T-cell (primary cell): ENCODE results near the gene TMEM38B. TPM values are rescaled to one million over a fixed set of nuclear protein-coding genes. Genes with fewer than 3 reads are reported as not detected.

Experiments used
- ATAC-seq, 4 experiments: fragments of 200-7000 bp in 3 of 4; fragments of 150-1000 bp in 1 of 4; cut with Tn5 transposase; replicated peaks in 1 of 4; 1 replicate in 3 of 4; 2 replicates in 1 of 4; pipeline ENCODE4 v1.10.0; 2021; ENCODE audit warnings: moderate library complexity in 3 of 4, mild to moderate bottlenecking in 2 of 4, moderate number of reproducible peaks in 1 of 4
- CTCF ChIA-PET, 2 donors: fragments of 300-600 bp; sonication (Branson Sonifier 250); formaldehyde crosslinking; loops; one replicate each; lab custom pipeline; 2022; ENCODE audit warnings: antibody characterized with exemption in 2 of 2; lab: Charles Lee
- POLR2A ChIA-PET, 2 donors: fragments of 300-600 bp; sonication (Branson Sonifier 250); formaldehyde crosslinking; loops; one replicate each; lab custom pipeline; 2022; ENCODE audit warnings: antibody characterized with exemption in 2 of 2; lab: Charles Lee
- DNase-seq, 35 experiments: peaks; one replicate each; pipeline versions ENCODE4 v3.0.0 to v3.0.0-alpha.2; 2013 to 2023
- H3K27ac ChIP-seq: one replicate; pipeline ENCODE4 v1.5.1; 2013; ENCODE audit warnings: low read length
- H3K27me3 ChIP-seq, 2 experiments: replicated peaks in 1 of 2; 1 replicate in 1 of 2; 2 replicates in 1 of 2; pipeline versions ENCODE4 v1.6.1 to v1.7.0; 2013; ENCODE audit warnings: low read length in 1 of 2, mixed read lengths in 1 of 2; ENCODE audit not compliant: control insufficient read depth in 2 of 2, insufficient read depth in 2 of 2; ENCODE audit errors: extremely low read depth in 1 of 2
- H3K36me3 ChIP-seq, 2 donors: 1 replicate in 1 of 2; 2 replicates in 1 of 2; pipeline versions ENCODE4 v1.6.1 to v1.7.0; 2013; ENCODE audit warnings: low read length in 1 of 2; ENCODE audit not compliant: control insufficient read depth in 2 of 2, insufficient read depth in 1 of 2; ENCODE audit errors: extremely low read depth in 1 of 2
- H3K4me1 ChIP-seq, 2 experiments: 1 replicate in 1 of 2; 2 replicates in 1 of 2; pipeline versions ENCODE4 v1.6.1 to v1.7.0; 2013; ENCODE audit warnings: low read length in 2 of 2, mixed read lengths in 1 of 2; ENCODE audit not compliant: insufficient read depth in 2 of 2, control insufficient read depth in 1 of 2; ENCODE audit errors: extremely low read depth in 1 of 2
- H3K4me3 ChIP-seq, 2 donors: 1 replicate in 1 of 2; 2 replicates in 1 of 2; pipeline versions ENCODE4 v1.5.1 to v1.7.0; 2013; ENCODE audit warnings: mild to moderate bottlenecking in 2 of 2, low read length in 1 of 2, moderate library complexity in 1 of 2; ENCODE audit not compliant: control insufficient read depth in 1 of 2; ENCODE audit errors: extremely low read depth in 1 of 2
- H3K9me3 ChIP-seq: 2 replicates; pipeline ENCODE4 v1.7.0; 2013
- H3K27ac Mint-ChIP-seq, 2 donors: one replicate each; pipeline ENCODE4 v1.8.0; 2020 to 2021; ENCODE audit warnings: mild to moderate bottlenecking in 2 of 2, mixed read lengths in 2 of 2
- H3K27me3 Mint-ChIP-seq, 2 donors: one replicate each; pipeline ENCODE4 v1.8.0; 2021 to 2022; ENCODE audit warnings: mixed read lengths in 2 of 2
- H3K36me3 Mint-ChIP-seq: one replicate; pipeline ENCODE4 v1.8.0; 2021; ENCODE audit warnings: mixed read lengths
- H3K4me1 Mint-ChIP-seq, 3 donors: one replicate each; pipeline ENCODE4 v1.8.0; 2020 to 2022; ENCODE audit warnings: mixed read lengths in 3 of 3, mild to moderate bottlenecking in 1 of 3
- H3K4me3 Mint-ChIP-seq, 3 donors: one replicate each; pipeline ENCODE4 v1.8.0; 2020 to 2022; ENCODE audit warnings: mild to moderate bottlenecking in 3 of 3, mixed read lengths in 3 of 3, moderate library complexity in 3 of 3
- H3K9me3 Mint-ChIP-seq, 3 donors: one replicate each; pipeline ENCODE4 v1.8.0; 2020 to 2022; ENCODE audit warnings: mixed read lengths in 3 of 3
- WGBS: methylation state at CpG from one replicate; pipeline ENCODE4 v1.1.5; 2013; ENCODE audit warnings: missing lambda C conversion rate; ENCODE audit not compliant: insufficient coverage; 5-methylcytosine and 5-hydroxymethylcytosine counted together
- total RNA-seq, 35 experiments: library from RNA in 6 of 35; stranded (reverse) in 6 of 35; fragments of 120-200 nt in 1 of 35; gene quantifications; one replicate each; pipeline versions ENCODE4 v1.2.1 to v1.2.4 and lab custom pipeline; 2013 to 2026

Gene TMEM38B
- total RNA-seq, 5 donors from 2014 or later (not counting 1 experiment from before 2014, with no cell fraction given) = 11.5 to 14.9 (median 13.8) TPM

DNA sequence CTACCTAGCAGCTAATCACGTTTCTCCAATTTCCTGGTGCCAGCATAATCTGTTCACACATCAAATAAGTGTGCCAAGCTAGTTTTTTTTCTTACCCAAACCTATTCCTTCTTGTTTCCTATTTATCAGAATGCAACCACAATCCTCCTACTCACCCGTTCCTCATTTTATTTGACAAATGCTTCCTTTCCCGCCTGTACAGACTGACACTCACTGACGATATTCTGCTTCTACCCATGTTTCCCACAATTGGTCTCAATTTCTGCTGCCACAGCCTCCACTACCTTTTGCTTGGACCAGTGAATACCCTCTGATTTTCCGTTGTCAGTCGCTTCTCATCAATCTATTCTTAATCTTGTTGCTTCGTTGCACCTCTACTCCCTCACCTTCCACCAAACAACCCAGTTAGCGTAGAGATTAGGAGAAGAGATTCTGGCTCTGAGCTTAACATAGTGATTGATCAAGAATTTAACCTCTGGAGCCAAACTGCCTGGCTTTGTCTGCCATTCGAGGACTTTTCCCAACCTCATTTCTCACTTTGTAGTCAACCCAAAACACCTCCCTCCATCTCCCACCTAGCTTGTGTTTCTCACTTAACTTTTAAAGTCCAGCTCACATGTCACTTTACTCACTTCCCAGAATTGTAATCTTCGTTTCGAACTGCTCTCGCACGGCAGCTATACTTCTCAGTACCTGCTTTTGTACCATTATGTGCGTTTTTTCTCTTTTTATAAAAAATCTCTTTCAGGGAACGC, 729 bp upstream of the TMEM38B start:
- Histone ChIP-seq H3K27me3 (peaks cover 0 to 12% of the 10 kb centered on the region in 2 experiments), H3K4me1 (peaks cover 9 to 11% of the 10 kb centered on the region in 2 experiments), H3K9me3 (no peaks in the 10 kb centered on the region), H3K27ac (no peak overlapping the region), H3K4me3 (peak overlapping the region; percentile 77 to 78), H3K36me3 (no peaks in the 10 kb centered on the region)
- ChIA-PET POLR2A (interaction anchor here (0.5 to 1.0 kb wide), 2 partner anchors 8 to 21 kb away, joined by 3 to 7 read pairs; no protein-coding TSS in a partner anchor), CTCF (interaction anchor here (0.5 to 2.0 kb wide), 6 partner anchors 14 to 947 kb away, joined by 3 to 8 read pairs (median 3); partner anchors contain the start of gene NIPSNAP3A (in 1 of the 2))
- H3K9me3 Mint-ChIP-seq = no peaks in the 10 kb centered on the region
- peak in 3 of 4 experiments; percentile 3 to 5 (median 5) for ATAC-seq
- peaks cover 21 to 23% of the 10 kb centered on the region in 2 donors for H3K27me3 Mint-ChIP-seq
- peak overlapping the region; percentile 72 to 91 (median 83) for H3K4me3 Mint-ChIP-seq
- H3K27ac Mint-ChIP-seq = no peak overlapping the region
- H3K36me3 Mint-ChIP-seq = no peaks in the 10 kb centered on the region
- peaks cover 25 to 40% (median 25%) of the 10 kb centered on the region in 3 donors for H3K4me1 Mint-ChIP-seq
- peak in 3 of 35 experiments; percentile 10 to 34 (median 10) for DNase-seq
- WGBS = 0% methylated on average over 5 of the region's 15 CpGs

DNA sequence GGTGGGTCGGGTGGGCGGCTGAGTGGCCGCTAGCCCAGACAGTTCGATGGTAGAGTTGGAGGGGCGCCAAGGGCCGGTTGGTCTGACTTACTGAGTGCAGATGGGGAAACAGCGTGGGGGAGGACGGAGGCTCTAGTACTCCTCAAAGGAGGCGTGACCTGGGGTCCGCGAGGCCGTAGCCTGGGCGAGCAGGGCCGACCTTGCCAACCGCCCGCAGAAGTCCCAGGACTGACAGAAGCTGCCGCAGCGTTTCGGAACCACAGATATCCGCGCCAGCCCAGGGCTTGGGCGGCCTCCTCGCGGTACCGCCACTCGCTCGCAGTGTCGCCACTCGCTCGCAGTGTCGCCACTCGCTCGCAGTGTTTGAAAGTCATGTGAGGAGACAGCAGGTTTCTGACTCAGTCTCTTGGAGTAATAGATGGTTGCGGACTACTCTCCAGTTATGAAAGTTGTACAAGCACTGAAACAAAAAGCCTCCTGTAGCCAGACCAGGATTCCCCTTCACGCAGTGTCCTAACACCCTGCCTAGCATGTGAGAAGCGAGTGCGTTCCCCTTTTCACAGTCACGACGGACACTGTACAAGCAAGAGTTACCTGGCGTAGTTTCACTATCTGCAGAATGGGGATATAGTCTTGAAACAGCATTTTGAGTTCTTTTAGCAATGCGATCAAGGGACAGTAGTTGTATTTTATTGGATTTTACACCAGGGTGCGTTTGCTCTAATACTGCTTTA, 674 bp downstream of the TMEM38B start:
- Mint-ChIP-seq H3K27ac (peak overlapping the region; percentile 47 to 81), H3K36me3 (no peaks in the 10 kb centered on the region), H3K27me3 (peaks cover 14 to 15% of the 10 kb centered on the region in 2 donors), H3K4me3 (peak overlapping the region; percentile 72 to 90 (median 85)), H3K4me1 (peaks cover 34 to 54% (median 35%) of the 10 kb centered on the region in 3 donors), H3K9me3 (no peaks in the 10 kb centered on the region)
- Histone ChIP-seq H3K4me1 (peaks cover 9 to 11% of the 10 kb centered on the region in 2 experiments), H3K4me3 (peak overlapping the region; percentile 77 to 78), H3K9me3 (no peaks in the 10 kb centered on the region), H3K36me3 (no peaks in the 10 kb centered on the region), H3K27ac (peak overlapping the region; percentile 52), H3K27me3 (peaks cover 0 to 12% of the 10 kb centered on the region in 2 experiments)
- CTCF ChIA-PET = interaction anchor here in 1 of 2 donors (1.2 to 2.0 kb wide), 2 partner anchors 13 to 23 kb away, joined by 5 to 8 read pairs; no protein-coding TSS in a partner anchor
- POLR2A ChIA-PET = interaction anchor here in 1 of 2 donors (0.7 to 1.0 kb wide), 2 partner anchors 19 to 1587 kb away, joined by 3 read pairs; no protein-coding TSS in a partner anchor
- DNase-seq (peak in 32 of 35 experiments; percentile 8 to 64 (median 31)), ATAC-seq (peak; percentile 64 to 72 (median 71))
- under 1% methylated on average over 30 of the region's 42 CpGs for WGBS

- no peak overlapping the region for H3K27ac Mint-ChIP-seq
- Histone ChIP-seq H3K9me3 (no peaks in the 10 kb centered on the region), H3K36me3 (no peaks in the 10 kb centered on the region), H3K27ac (no peak overlapping the region), H3K27me3 (peaks cover 0 to 9% of the 10 kb centered on the region in 2 experiments), H3K4me3 (no peak overlapping the region), H3K4me1 (peaks cover 9 to 11% of the 10 kb centered on the region in 2 experiments)
- no peak for ATAC-seq
- H3K4me1 Mint-ChIP-seq = peaks cover 45 to 63% (median 47%) of the 10 kb centered on the region in 3 donors
- H3K27me3 Mint-ChIP-seq = peaks cover 6 to 11% of the 10 kb centered on the region in 2 donors
- DNase-seq = no peak
- H3K36me3 Mint-ChIP-seq = no peaks in the 10 kb centered on the region
- WGBS = no CpG with 5 or more reads among the region's 12 CpGs
- no peaks in the 10 kb centered on the region for H3K9me3 Mint-ChIP-seq
- ChIA-PET POLR2A (no interaction called here), CTCF (interaction anchor here in 1 of 2 donors (0.6 kb wide), 1 partner anchor 953 kb away, joined by 3 read pairs; no protein-coding TSS in a partner anchor)
- H3K4me3 Mint-ChIP-seq = no peak overlapping the region
These were observed 2.0 kb downstream of the TMEM38B start for GRCh38 chr9:105696219-105696793.

GRCh38 chr9:105697871-105698270, 3.5 kb downstream of the TMEM38B start:
- Histone ChIP-seq H3K9me3 (no peaks in the 10 kb centered on the region), H3K36me3 (no peaks in the 10 kb centered on the region), H3K27me3 (no peaks in the 10 kb centered on the region), H3K4me1 (peaks cover 9 to 11% of the 10 kb centered on the region in 2 experiments), H3K27ac (no peak overlapping the region), H3K4me3 (no peak overlapping the region)
- Mint-ChIP-seq H3K36me3 (peaks cover 4% of the 10 kb centered on the region), H3K27me3 (peaks cover 0 to 4% of the 10 kb centered on the region in 2 donors), H3K4me3 (no peak overlapping the region), H3K4me1 (peaks cover 49 to 67% (median 49%) of the 10 kb centered on the region in 3 donors), H3K27ac (no peak overlapping the region), H3K9me3 (no peaks in the 10 kb centered on the region)
- CTCF ChIA-PET = no interaction called here
- DNase-seq (no peak), ATAC-seq (no peak)
- 100% methylated on average over 1 of the region's 4 CpGs for WGBS
- POLR2A ChIA-PET = no interaction called here

DNA sequence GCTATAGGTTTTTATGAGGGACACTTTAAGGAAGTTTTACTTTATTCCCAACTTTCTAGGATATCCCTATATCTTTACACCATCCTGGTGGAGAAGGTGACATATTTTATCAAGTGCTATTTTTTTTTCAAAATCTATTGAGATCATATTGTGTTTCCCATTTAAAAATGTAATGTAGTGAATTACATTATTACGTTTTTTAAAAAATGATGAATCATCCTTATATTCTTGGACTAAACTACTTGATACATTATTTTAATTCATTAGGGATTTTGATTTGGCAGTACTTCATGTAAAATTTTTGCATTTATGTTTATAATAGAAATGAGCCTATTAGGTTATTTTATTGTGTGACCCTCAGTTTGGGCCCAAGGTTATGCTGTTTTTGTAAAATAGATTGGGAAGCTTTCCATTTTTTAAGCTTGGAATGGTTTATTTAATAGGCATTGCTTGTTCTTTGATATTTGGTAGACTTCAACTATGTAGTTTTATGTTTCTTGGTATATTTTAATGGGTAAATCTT, 4.1 kb downstream of the TMEM38B start:
- H3K4me3 Mint-ChIP-seq = no peak overlapping the region

More for the DNA sequence above, 4.1 kb downstream of the TMEM38B start:
- H3K4me3 ChIP-seq = no peak overlapping the region
- H3K36me3 ChIP-seq = no peaks in the 10 kb centered on the region
- H3K36me3 Mint-ChIP-seq = peaks cover 4% of the 10 kb centered on the region
- peaks cover 0 to 3% of the 10 kb centered on the region in 2 donors for H3K27me3 Mint-ChIP-seq
- no peaks in the 10 kb centered on the region for H3K27me3 ChIP-seq
- CTCF ChIA-PET = no interaction called here
- H3K27ac ChIP-seq = no peak overlapping the region
- ATAC-seq (no peak), DNase-seq (no peak)
- POLR2A ChIA-PET = no interaction called here
- H3K4me1 ChIP-seq = peaks cover 7 to 10% of the 10 kb centered on the region in 2 experiments
- no peaks in the 10 kb centered on the region for H3K9me3 Mint-ChIP-seq
- no CpG with 5 or more reads among the region's 1 CpG for WGBS
- no peak overlapping the region for H3K27ac Mint-ChIP-seq
- H3K4me1 Mint-ChIP-seq = peaks cover 47 to 65% (median 47%) of the 10 kb centered on the region in 3 donors
- no peaks in the 10 kb centered on the region for H3K9me3 ChIP-seq
